HG03135 (cell line): ENCODE data around the gene SART3.

Experiments
- ATAC-seq: cut with Tn5 transposase; IDR thresholded peaks from one replicate; pipeline ENCODE4 v1.9.1; 2021; ENCODE audit warnings: mild to moderate bottlenecking, moderate library complexity; ENCODE audit not compliant: unreplicated experiment

The SART3 gene

DNA sequence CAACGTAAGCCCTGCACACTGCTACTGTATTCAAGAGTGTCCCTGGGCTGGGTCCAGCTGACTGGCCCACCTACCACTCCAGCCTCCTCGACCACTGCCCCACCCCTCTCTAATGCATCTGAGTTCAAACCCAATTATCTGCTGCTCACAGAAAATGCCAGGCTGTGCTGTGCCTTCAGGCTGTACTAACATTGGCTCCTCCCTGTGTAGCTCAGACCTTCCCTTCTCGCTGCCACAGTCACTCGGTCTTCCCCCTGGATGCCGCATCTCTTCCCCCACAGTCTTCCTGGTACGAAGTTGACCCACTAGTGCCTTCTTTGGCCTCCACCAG lies 33.8 kb downstream of the SART3 start:
- no peak for ATAC-seq

DNA sequence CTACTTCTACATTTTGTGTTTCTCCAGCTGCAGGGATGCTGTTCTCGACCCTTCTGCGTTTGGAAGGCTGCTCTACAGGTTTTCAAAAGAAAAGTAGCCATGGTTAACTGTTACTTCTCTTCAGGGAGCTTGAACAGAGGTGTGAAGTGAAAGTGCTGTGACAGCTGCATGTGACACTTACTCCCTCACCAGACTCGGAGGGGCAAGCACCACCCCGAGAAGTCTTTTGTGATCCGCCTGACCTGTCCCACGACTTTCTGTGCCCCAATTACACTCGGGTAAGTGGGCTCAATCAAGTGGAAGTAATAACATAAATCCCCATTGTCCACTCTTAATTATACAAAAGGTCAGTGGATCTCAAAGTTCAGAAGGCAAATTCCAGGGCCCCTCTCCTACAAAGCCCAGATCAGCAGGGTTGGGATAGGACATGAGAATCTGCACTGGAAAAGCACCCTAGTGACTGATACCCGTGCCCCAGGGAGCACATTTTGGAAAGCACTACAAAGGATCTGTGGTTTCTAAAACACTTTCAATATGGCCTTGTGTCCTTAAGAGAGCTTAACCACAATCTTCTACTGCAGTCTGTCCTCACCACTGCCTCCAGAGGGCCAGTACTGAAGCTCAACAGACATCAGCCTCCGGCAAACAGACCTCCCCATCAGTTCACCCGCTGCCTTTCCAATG lies 34.3 kb downstream of the SART3 start:
- no peak for ATAC-seq

DNA sequence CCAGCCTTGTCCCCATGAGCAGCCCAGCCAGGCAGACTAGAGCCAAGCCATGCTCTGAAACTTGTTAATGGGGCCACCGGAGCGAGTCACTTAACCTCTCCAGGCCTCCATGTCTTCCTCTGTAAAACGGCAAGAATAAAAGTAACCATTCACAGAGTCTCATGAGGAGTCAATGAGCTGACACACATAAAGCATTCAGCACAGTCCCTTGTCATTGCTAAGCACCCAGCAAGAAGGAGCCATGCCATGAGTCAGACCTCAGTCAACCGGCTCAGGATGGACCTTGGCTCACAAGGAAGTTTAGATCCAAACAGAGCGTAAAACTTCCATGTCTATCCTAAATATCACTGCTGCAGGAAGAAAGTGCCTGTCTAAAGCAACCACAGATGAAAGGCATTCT lies 35.3 kb downstream of the SART3 start:
- no peak for ATAC-seq

DNA sequence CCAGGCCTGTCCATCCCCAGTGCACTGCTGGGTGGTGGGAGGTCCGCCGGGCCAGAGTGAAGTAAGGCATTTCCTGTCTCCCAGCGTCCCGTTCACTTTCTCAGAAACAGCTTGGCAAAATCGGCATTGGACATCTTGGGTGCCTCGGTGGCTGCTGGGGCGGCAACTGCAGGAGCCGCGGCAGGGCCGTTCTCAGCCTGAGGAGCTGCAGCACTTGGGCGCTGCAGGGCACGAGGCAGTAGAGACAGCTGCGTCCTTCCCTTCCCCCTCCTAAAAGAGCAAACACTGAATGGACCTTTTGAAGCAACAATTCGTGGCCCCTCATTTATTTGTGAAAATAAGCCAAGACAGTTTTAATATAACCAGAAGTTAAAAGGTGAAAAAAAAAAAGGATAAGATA lies 37.6 kb downstream of the SART3 start:
- no peak for ATAC-seq

DNA sequence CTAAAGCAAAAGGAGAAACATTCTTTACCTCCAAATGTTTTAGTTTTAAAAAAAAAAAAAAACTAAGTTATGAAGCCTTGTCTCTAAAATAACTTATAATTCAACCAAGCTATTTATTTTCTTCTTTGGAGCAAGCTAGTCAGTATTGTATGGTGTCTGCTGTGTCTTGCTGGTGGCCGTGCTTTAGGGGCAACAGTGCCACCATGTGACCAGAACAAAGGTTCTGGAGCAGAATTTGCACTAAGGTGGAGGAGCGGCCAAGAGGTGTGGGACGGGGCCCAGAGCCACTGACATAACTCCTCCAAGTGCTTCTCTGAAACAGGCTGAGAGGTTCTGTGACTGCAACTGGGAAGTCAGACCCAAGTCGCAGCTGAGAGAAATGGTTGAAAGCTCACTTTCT lies 41.4 kb downstream of the SART3 start:
- ATAC-seq: no peak

DNA sequence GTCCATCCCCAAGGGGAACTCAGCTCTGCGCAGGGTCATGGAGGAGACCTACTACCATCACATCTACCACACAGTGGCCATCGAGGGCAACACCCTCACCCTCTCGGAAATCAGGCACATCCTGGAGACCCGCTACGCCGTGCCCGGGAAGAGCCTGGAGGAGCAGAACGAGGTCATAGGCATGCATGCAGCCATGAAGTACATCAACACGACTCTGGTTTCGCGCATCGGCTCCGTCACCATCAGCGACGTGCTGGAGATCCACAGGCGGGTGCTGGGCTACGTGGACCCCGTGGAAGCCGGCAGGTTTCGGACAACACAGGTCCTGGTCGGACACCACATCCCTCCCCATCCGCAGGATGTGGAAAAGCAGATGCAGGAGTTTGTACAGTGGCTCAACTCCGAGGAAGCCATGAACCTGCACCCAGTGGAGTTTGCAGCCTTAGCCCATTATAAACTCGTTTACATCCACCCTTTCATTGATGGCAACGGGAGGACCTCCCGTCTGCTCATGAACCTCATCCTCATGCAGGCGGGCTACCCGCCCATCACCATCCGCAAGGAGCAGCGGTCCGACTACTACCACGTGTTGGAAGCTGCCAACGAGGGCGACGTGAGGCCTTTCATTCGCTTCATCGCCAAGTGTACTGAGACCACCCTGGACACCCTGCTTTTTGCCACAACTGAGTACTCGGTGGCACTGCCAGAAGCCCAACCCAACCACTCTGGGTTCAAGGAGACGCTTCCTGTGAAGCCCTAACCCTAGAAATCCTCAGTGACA lies 42.1 kb downstream of the SART3 start:
- no peak for ATAC-seq

DNA sequence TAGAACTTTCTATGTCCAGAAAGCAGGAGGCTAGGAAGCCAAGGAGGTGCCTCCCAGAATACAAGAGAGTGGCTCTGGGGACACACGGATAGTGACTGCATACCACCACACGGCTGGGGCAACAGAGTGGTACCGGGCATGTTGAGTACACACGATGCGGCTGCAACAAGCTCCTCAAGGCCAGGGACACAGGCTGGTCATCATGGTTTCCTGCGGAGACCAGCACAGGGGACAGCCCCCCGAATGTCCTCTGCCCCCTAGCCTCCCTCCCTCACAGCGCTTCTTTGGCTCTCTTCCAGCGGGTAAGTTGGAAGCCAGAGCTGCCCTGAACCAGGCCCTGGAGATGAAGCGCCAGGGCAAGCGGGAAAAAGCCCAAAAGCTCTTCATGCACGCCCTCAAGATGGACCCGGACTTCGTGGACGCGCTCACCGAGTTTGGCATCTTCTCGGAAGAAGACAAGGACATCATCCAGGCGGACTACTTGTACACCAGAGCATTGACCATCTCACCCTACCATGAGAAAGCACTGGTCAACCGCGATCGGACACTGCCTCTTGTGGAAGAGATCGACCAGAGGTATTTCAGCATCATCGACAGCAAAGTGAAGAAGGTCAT lies 42.8 kb downstream of the SART3 start:
- ATAC-seq: no peak

DNA sequence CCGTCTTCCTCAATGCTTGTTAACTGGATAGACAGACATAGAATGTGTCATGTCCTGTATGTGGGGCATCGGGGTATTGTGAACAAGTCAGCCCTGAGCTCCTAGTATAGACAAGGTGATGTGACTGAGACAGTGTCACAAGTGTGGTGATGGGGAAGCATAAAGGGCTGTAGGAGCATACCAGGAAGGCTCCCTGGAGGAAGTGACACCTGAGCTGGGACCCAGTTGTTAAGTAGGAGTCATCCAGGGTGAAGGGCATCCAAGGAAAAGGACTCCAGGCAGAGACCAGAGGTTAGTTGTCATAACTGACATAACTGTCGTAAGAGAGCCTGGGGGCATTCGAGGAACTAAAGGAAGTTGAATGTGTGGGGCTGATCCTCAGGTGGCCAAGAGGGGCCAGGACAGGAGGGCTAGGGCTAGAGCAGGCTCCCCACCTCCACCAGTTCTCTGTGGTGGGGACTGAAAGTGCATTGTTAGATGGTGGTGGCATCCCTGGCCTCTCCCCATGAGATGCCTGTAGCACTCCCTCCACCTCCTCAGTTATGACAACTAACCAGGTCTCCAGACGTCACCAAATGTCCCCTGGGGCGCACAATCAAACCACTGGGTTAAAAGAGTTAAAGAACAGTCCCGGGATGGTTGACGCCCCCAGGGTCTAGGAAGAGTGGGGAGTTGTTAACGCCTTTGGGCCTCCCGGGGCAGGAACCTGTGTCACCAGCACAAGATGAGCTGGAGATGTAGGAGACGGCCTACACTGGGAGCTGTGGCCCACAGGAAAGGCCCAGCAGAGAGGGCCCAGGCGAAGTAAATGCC lies 43.5 kb downstream of the SART3 start:
- ATAC-seq: no peak

DNA sequence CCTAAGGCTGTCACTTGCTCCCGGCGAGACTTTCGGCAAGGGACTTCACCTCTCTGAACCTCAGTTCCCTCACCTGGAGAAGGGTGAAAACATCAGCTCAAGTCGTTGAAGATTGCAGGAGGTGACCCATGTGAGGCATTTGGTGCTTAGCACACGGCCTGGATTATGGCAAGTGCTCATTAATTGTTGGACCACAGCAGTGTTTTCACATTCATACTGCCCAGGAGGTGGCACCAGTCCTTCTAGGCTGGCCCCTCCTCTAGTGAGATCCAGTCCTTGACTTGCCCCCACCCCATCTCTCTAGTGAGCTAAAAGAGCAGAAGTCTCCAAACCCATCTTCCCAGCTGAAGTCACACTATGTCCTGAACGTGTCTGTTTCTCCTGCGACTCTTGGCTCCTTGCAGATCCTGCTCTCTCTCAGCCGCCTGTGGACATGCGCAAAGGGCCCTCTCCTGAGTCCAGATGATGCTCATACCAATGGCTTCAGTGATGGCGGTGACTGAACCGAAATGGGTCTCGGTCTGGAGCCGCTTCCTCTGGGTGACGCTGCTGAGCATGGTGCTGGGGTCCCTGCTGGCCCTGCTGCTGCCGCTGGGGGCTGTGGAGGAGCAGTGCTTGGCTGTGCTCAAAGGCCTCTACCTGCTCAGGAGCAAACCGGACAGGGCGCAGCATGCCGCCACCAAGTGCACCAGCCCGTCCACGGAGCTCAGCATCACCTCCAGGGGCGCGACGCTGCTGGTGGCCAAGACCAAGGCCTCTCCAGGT lies 44.3 kb downstream of the SART3 start:
- no peak for ATAC-seq

DNA sequence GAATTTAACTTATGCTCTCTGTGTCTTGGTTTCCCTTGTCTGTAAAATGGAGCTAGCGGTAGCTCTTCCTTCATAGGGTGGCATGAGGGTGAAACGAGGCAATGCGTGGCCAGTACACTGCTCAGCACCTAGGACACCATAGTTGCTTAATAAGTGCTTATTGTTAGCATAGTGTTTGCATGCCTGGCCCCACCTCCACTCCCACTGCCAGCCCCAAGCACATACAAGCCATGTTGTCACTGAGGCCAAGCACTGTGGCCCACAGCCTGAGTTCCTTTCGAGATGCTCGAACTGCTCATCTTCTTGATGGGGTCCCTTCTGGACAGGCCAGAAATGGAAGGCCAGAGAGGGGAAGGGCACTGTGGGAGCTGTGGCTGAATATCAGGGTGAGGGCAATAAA lies 45.1 kb downstream of the SART3 start:
- ATAC-seq: no peak

DNA sequence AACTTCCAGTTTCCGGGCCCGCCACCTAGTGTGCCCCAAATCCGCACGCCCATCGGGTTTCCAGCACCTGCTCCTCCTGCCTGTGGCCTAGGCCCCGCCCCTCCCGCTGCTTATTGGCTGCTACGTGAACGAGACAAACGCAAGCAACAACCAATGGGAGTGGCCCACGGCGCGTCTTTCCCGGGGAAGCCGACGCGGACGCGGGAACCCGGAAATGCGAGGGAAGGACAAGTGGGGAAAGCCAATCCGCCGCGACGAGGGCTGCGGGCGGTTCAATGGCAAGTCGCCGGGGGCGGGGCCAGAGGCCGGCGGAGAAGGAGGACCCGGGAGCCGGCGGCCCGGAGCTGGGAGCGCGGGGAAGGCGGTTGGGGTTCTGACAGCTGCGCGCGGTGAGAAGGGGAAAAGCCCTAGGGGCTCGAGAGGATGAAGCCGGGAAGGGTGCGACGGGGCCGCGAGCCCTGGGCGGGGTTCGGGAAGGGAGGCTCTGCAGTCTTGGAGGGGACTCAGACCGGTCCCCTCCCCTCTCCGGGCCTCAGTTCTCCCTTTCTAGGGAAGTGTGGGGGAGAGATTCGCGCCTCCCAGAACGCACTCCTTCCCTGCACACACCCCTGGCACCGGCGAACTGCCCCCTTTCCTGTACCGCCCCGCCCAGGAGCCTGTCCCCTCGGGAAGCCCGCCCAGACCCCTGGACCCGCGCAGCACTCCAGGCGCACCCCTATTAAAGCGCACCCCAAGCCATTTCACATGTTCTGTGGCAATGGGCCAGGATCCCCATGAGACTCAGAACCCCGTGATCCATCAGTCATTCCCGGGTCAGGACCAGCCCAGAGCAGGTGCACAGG lies 45.8 kb downstream of the SART3 start, which contains the start of gene FICD:
TSS of gene FICD (plus strand) at position 305 of the 842 bp plus-strand sequence. CDS start 1,696 bp downstream, outside the sequence.
- peak; percentile 85 for ATAC-seq

DNA sequence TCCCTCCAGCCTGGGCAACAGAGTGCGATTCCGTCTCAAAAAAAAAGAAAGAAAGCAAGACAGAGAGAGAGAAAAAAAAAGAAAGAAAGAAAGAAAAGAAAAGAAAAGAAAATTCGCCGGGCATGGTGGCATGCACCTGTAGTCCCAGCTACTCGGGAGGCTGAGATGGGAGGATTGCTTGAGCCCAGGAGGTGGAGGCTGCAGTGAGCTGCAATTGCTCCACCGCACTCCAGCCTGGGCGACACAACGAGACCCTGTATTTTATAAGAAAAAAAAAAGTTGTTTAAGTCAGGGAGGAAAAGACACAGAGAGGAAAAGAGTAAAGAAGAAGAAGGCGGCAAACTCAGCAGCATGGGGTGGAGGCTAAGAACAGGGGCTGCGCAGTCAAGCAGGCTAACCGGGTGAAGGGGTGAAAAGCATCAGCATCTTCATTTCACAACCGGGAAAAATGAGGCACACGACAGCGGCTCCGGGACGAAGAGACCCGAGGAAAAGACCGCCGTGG lies 46.5 kb downstream of the SART3 start:
- ATAC-seq: no peak

DNA sequence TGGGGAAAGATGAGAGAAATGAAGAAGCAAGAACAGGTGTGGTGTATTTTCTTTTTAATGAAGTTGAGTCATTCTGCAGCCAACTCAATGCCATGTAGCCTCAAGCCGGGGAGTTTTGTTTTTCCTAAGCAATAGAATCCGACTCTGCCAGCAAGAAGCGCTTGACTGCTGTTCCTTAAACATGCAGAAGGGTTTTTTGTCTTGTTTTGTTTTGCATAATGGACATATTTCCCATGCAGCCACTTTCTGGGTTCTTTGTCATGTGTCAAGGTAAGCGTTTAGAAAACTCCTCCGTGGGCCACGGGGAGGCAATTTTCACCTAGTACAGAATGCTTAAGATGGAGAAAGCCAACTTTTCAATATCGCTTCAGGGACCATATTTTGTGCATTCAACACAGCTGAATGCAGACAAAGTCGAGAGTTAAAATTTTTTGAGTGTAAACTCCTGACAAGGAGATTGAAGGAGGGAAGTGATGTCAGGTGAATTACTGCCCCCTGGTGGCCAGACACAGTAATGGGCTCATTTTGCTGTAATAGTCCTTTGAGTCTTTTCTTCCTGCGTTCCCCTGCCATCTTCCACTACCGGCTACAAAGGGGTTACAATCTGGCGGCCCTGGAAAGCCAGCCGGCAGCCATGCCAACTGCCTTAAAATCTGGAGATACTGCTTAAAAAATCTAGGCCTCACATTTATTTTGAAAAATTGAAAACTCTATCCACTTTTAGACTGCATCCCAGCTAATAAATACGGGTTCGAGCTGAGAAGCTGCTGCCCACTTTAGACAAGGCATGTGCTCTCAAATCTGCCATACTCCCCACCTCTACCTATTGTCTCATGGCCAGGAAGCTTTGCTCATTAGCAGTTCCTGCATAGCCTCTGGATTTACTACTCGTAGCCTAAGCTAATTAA lies 49.1 kb downstream of the SART3 start:
- no peak for ATAC-seq

DNA sequence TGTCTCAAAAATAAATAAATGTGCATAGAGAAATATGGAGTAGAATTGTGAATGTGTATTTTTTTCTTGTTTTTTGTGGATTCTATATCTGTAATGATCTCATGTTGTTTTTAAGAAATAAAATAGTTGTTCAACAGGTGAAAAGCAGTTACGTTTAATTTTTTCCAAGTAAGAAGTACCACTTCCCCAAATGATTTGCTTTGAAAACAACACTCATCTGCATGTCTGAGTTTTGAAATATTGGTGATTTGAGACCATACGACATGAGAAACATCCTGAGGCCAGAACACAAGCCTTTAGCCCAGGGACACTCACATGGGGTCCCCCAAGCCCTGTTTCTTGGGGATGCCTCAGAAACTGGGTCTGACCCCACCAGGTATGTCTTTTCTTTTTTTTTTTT lies 50.1 kb downstream of the SART3 start:
- no peak for ATAC-seq

DNA sequence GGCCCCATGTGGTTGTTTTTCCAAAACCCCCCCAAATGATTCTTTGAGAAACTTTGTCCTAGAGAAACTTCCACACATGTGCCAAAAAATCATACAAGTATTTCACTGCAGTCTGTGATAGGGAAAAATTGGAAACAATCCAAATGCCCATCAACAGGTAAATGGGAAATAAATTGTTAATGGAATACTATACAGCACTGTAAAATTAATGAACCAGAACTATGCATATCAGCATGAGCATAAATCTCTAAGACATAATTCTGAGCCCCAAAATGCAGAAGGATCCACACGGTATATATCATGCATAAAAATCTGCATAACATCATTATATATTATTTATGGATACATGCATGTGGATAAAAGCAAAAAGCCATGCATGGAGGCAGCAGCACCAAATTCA lies 51.2 kb downstream of the SART3 start:
- ATAC-seq: no peak

DNA sequence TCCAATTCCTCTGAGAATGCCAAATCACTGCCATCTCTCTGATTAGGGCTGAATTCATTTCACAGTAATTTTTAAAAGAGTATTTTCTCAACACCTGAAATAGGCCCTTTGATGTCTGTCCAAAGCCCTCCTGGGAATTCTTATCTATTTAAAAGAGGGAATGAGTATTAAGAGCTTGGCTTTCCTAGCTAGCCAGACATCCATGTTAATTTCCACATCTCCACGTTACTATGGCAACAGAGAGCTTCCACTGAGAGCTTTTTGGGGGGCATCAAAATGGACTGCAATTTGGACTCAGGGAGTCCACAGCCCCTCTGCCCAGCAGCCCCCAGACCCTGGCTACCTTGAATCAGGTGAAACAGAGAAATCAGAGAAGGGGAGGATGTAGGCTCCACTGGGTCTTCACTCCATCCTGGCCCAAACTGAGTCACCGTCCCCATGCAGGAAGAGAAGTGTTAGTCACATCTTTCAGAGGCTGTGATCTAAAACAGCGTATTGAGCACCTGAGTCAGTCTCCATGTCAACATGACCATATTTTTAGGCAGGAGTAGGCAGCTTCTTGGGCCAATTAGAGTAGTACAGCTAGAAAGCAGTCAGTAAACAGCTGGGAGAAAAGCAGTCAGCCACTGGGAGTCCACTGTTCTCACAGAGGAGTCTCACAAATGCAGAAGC lies 52.9 kb downstream of the SART3 start:
- no peak for ATAC-seq

DNA sequence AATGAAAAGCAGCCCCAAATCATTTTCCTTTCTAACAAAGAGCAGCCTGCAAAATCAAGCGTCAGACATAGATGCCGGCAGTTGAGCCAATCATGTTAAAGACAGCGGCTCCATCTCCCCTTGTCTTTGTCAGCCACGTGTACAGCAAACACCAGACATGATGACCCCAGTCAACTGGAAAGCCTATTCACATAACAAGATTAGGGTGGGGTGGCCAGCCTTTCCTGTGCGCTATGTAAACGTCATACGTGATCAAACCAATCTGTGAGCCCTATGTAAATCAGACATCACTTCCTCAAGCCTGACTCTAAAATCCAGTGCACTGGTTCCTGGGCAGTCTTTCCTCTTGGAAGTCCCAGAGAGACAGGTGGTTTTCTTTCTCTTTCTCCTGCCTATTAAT lies 55.8 kb downstream of the SART3 start:
- no peak for ATAC-seq

DNA sequence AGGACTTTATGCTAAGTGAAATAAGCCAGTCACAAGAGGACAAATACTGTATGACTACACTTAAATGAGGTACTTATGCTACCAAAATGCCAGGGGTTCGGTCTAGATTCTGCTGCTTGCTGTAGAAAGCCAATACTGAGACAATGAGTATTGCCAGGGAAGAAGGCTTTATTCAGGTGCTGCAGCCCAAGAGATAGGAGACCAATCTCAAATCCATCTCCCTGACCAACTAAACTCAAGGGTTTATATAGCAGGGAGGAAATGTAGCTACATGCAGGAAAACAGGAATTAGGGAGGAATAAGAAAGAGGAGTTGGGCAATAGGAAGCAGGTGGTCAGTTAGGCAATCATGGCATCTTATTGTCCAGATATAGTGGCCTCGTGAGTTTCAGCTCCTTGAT lies 58.1 kb downstream of the SART3 start:
- ATAC-seq: no peak
